Measurements from ENCODE around the gene ZNF317.
"Not testable (repeated sequence)": the region's sequence is repeated elsewhere in the genome, so short reads cannot be mapped to it uniquely, and the experiment has no call there.

Gene ZNF317

GRCh38 chr19:9151367-9151766, 11.2 kb downstream of the ZNF317 start:
- peaks cover 76% of the 10 kb centered on the region for H3K4me1 Mint-ChIP-seq (ENCODE audit: low read depth)
- peaks cover 54% of the 10 kb centered on the region for H3K9me3 Mint-ChIP-seq
- H3K4me3 Mint-ChIP-seq = no peak overlapping the region

GRCh38 chr19:9155591-9155990, 15.4 kb downstream of the ZNF317 start:
- H3K4me3 Mint-ChIP-seq = no peak overlapping the region
- peaks cover 99% of the 10 kb centered on the region for H3K36me3 Mint-ChIP-seq (ENCODE audit: low read depth)
- no peak for DNase-seq
- H3K9me3 Mint-ChIP-seq = peaks cover 50% of the 10 kb centered on the region
- no peaks in the 10 kb centered on the region for H3K27me3 Mint-ChIP-seq
- H3K4me1 Mint-ChIP-seq (ENCODE audit: low read depth) = peaks cover 38% of the 10 kb centered on the region
- peak overlapping the region; percentile 72 for H3K27ac Mint-ChIP-seq

More at GRCh38 chr19:9151367-9151766, 11.2 kb downstream of the ZNF317 start:
- Mint-ChIP-seq H3K27ac (no peak overlapping the region), H3K27me3 (no peaks in the 10 kb centered on the region), H3K36me3 (ENCODE audit: low read depth) (peaks cover 100% of the 10 kb centered on the region)
- DNase-seq = no peak

- peaks cover 31% of the 10 kb centered on the region for H3K4me1 Mint-ChIP-seq (ENCODE audit: low read depth)
These were observed 16.1 kb downstream of the ZNF317 start for GRCh38 chr19:9156304-9156703.

GRCh38 chr19:9159891-9160290, 19.7 kb downstream of the ZNF317 start:
- Mint-ChIP-seq H3K27ac (no peak overlapping the region), H3K4me1 (ENCODE audit: low read depth) (peaks cover 8% of the 10 kb centered on the region), H3K9me3 (peaks cover 47% of the 10 kb centered on the region), H3K27me3 (no peaks in the 10 kb centered on the region), H3K4me3 (no peak overlapping the region), H3K36me3 (ENCODE audit: low read depth) (peaks cover 97% of the 10 kb centered on the region)
- DNase-seq = no peak

More at GRCh38 chr19:9156304-9156703, 16.1 kb downstream of the ZNF317 start:
- peaks cover 51% of the 10 kb centered on the region for H3K9me3 Mint-ChIP-seq
- no peak overlapping the region for H3K27ac Mint-ChIP-seq
- no peak for DNase-seq
- no peaks in the 10 kb centered on the region for H3K27me3 Mint-ChIP-seq
- H3K4me3 Mint-ChIP-seq = no peak overlapping the region
- H3K36me3 Mint-ChIP-seq (ENCODE audit: low read depth) = peaks cover 99% of the 10 kb centered on the region

GRCh38 chr19:9161427-9161826, 21.2 kb downstream of the ZNF317 start:
- Mint-ChIP-seq H3K9me3 (peaks cover 34% of the 10 kb centered on the region), H3K27ac (no peak overlapping the region), H3K27me3 (no peaks in the 10 kb centered on the region), H3K4me1 (ENCODE audit: low read depth) (no peaks in the 10 kb centered on the region), H3K4me3 (no peak overlapping the region), H3K36me3 (ENCODE audit: low read depth) (peaks cover 95% of the 10 kb centered on the region)
- no peak for DNase-seq

- H3K36me3 Mint-ChIP-seq (ENCODE audit: low read depth) = peaks cover 70% of the 10 kb centered on the region
These were observed 25.1 kb downstream of the ZNF317 start for GRCh38 chr19:9165261-9165660.

GRCh38 chr19:9166846-9167245, 26.6 kb downstream of the ZNF317 start:
- no peaks in the 10 kb centered on the region for H3K27me3 Mint-ChIP-seq
- H3K9me3 Mint-ChIP-seq = peaks cover 10% of the 10 kb centered on the region
- peaks cover 54% of the 10 kb centered on the region for H3K36me3 Mint-ChIP-seq (ENCODE audit: low read depth)
- H3K4me3 Mint-ChIP-seq = no peak overlapping the region
- no peaks in the 10 kb centered on the region for H3K4me1 Mint-ChIP-seq (ENCODE audit: low read depth)
- no peak overlapping the region for H3K27ac Mint-ChIP-seq
- DNase-seq = no peak

More at GRCh38 chr19:9165261-9165660, 25.1 kb downstream of the ZNF317 start:
- Mint-ChIP-seq H3K27me3 (no peaks in the 10 kb centered on the region), H3K4me1 (ENCODE audit: low read depth) (no peaks in the 10 kb centered on the region), H3K27ac (no peak overlapping the region), H3K4me3 (no peak overlapping the region), H3K9me3 (peaks cover 24% of the 10 kb centered on the region)
- DNase-seq = no peak

- no peaks in the 10 kb centered on the region for H3K4me1 Mint-ChIP-seq (ENCODE audit: low read depth)
These were observed 31.3 kb downstream of the ZNF317 start for GRCh38 chr19:9171393-9171991.

GRCh38 chr19:9175326-9175725, 35.1 kb downstream of the ZNF317 start:
- Mint-ChIP-seq H3K36me3 (ENCODE audit: low read depth) (peaks cover 24% of the 10 kb centered on the region), H3K4me3 (no peak overlapping the region), H3K4me1 (ENCODE audit: low read depth) (no peaks in the 10 kb centered on the region), H3K9me3 (peaks cover 4% of the 10 kb centered on the region), H3K27me3 (no peaks in the 10 kb centered on the region), H3K27ac (no peak overlapping the region)
- DNase-seq = no peak

More at GRCh38 chr19:9171393-9171991, 31.3 kb downstream of the ZNF317 start:
- H3K4me3 Mint-ChIP-seq = no peak overlapping the region
- no peak for DNase-seq
- H3K27me3 Mint-ChIP-seq = no peaks in the 10 kb centered on the region
- H3K27ac Mint-ChIP-seq = no peak overlapping the region
- H3K9me3 Mint-ChIP-seq = peaks cover 4% of the 10 kb centered on the region
- peaks cover 28% of the 10 kb centered on the region for H3K36me3 Mint-ChIP-seq (ENCODE audit: low read depth)

GRCh38 chr19:9178901-9179300, 38.7 kb downstream of the ZNF317 start, which contains the start of gene OR7D2:
OR7D2 (plus strand) TSS chr19:9178979; CDS start chr19:9185782, 6,803 bp downstream.
- no peaks in the 10 kb centered on the region for H3K4me1 Mint-ChIP-seq (ENCODE audit: low read depth)
- H3K36me3 Mint-ChIP-seq (ENCODE audit: low read depth) = peaks cover 29% of the 10 kb centered on the region
- no peak within 1 kb of the TSS for H3K27ac Mint-ChIP-seq
- DNase-seq = no peak
- no peak within 1 kb of the TSS for H3K4me3 Mint-ChIP-seq
- H3K9me3 Mint-ChIP-seq = peaks cover 4% of the 10 kb centered on the region
- H3K27me3 Mint-ChIP-seq = no peaks in the 10 kb centered on the region

- Mint-ChIP-seq H3K36me3 (ENCODE audit: low read depth) (peaks cover 25% of the 10 kb centered on the region), H3K27me3 (no peaks in the 10 kb centered on the region), H3K9me3 (peaks cover 14% of the 10 kb centered on the region), H3K4me1 (ENCODE audit: low read depth) (no peaks in the 10 kb centered on the region), H3K4me3 (no peak overlapping the region), H3K27ac (no peak overlapping the region)
- no peak for DNase-seq
These were observed 42.8 kb downstream of the ZNF317 start for GRCh38 chr19:9183000-9183399.

- no peaks in the 10 kb centered on the region for H3K4me1 Mint-ChIP-seq (ENCODE audit: low read depth)
- no peak for DNase-seq
- no peak overlapping the region for H3K27ac Mint-ChIP-seq
- H3K36me3 Mint-ChIP-seq (ENCODE audit: low read depth) = peaks cover 27% of the 10 kb centered on the region
- no peak overlapping the region for H3K4me3 Mint-ChIP-seq
- H3K27me3 Mint-ChIP-seq = peaks cover 11% of the 10 kb centered on the region
- H3K9me3 Mint-ChIP-seq = peaks cover 26% of the 10 kb centered on the region
These were observed 47.0 kb downstream of the ZNF317 start for GRCh38 chr19:9187191-9187590.

GRCh38 chr19:9189535-9189934, 49.3 kb downstream of the ZNF317 start:
- Mint-ChIP-seq H3K27ac (no peak overlapping the region), H3K4me3 (no peak overlapping the region), H3K9me3 (peaks cover 26% of the 10 kb centered on the region), H3K4me1 (ENCODE audit: low read depth) (no peaks in the 10 kb centered on the region), H3K36me3 (ENCODE audit: low read depth) (peaks cover 20% of the 10 kb centered on the region), H3K27me3 (peaks cover 24% of the 10 kb centered on the region)
- DNase-seq = no peak

- peaks cover 40% of the 10 kb centered on the region for H3K27me3 Mint-ChIP-seq
- not testable (repeated sequence) for H3K4me1 Mint-ChIP-seq (ENCODE audit: low read depth); H3K27ac Mint-ChIP-seq; H3K4me3 Mint-ChIP-seq; H3K9me3 Mint-ChIP-seq; H3K36me3 Mint-ChIP-seq (ENCODE audit: low read depth); DNase-seq
These were observed 57.8 kb downstream of the ZNF317 start for GRCh38 chr19:9198044-9198443.

GRCh38 chr19:9205501-9206113, 65.4 kb downstream of the ZNF317 start:
- peak overlapping the region; percentile 62 for H3K4me3 Mint-ChIP-seq
- H3K4me1 Mint-ChIP-seq (ENCODE audit: low read depth) = peaks cover 6% of the 10 kb centered on the region
- no peaks in the 10 kb centered on the region for H3K9me3 Mint-ChIP-seq

More at GRCh38 chr19:9205501-9206113, 65.4 kb downstream of the ZNF317 start:
- Mint-ChIP-seq H3K36me3 (ENCODE audit: low read depth) (no peaks in the 10 kb centered on the region), H3K27me3 (peaks cover 14% of the 10 kb centered on the region), H3K27ac (no peak overlapping the region)
- peak; percentile 76 for DNase-seq

Data from activated T-cell treated with anti-CD3 and anti-CD28 coated beads, Interleukin-2, amount 50 U/mL, for 24 hours (primary cell).